OCI-LY7 (cell line): ENCODE results near the gene C1orf94. TPM values are rescaled to one million over a fixed set of nuclear protein-coding genes. Genes with fewer than 3 reads are reported as not detected.

Experiments
- BruUV-seq: library from RNA; stranded (reverse); fragments of 400-500 nt; replicated peaks from 2 replicates; lab custom pipeline; 2021; lab: Mats Ljungman, UMichigan
- CTCF ChIA-PET: fragments of 300-600 bp; sonication (Branson Sonifier 250); formaldehyde crosslinking; loops from one replicate; lab custom pipeline; 2022; ENCODE audit warnings: antibody characterized with exemption; ENCODE audit not compliant: unreplicated experiment; lab: Charles Lee
- POLR2A ChIA-PET: fragments of 300-600 bp; sonication (Branson Sonifier 250); formaldehyde crosslinking; loops from one replicate; lab custom pipeline; 2022; ENCODE audit warnings: antibody characterized with exemption; lab: Charles Lee
- DNase-seq: peaks from one replicate; pipeline ENCODE4 v3.0.0-alpha.2; 2015; ENCODE audit warnings: low spot score
- H2AFZ ChIP-seq: fragments of 200-600 bp; sonication (generic), shearing (Covaris generic); 2 replicates; pipeline ENCODE4 v1.6.1; 2014; ENCODE audit warnings: mild to moderate bottlenecking, antibody characterized with exemption, low read length, moderate library complexity
- H3K27ac ChIP-seq: fragments of 200-600 bp; sonication (generic); 2 replicates; pipeline ENCODE4 v1.5.1; 2014; ENCODE audit warnings: mixed run types, low read depth, mild to moderate bottlenecking, moderate library complexity, low read length, inconsistent platforms; ENCODE audit not compliant: poor library complexity, severe bottlenecking
- H3K36me3 ChIP-seq: fragments of 200-600 bp; sonication (generic); 2 replicates; pipeline ENCODE4 v1.6.1; 2014; ENCODE audit warnings: mild to moderate bottlenecking, antibody characterized with exemption, low read length, moderate library complexity, mixed read lengths; ENCODE audit not compliant: insufficient read depth
- H3K4me1 ChIP-seq: fragments of 200-600 bp; sonication (generic); 2 replicates; pipeline ENCODE4 v1.5.1; 2014; ENCODE audit warnings: mild to moderate bottlenecking, low read length; ENCODE audit not compliant: insufficient read depth, poor library complexity, severe bottlenecking
- H3K4me2 ChIP-seq: fragments of 200-600 bp; sonication (generic); 2 replicates; pipeline ENCODE4 v1.6.1; 2014; ENCODE audit warnings: mild to moderate bottlenecking, low read length
- H3K4me3 ChIP-seq: fragments of 200-600 bp; sonication (generic); 2 replicates; pipeline ENCODE4 v1.5.1; 2014; ENCODE audit warnings: mild to moderate bottlenecking, low read depth, low read length; ENCODE audit not compliant: poor library complexity, severe bottlenecking
- H3K79me2 ChIP-seq: fragments of 200-600 bp; sonication (generic); 2 replicates; pipeline ENCODE4 v1.6.1; 2016; ENCODE audit warnings: low read depth, mild to moderate bottlenecking, low read length, moderate library complexity, mixed read lengths; ENCODE audit not compliant: insufficient read depth
- H3K9me2 ChIP-seq: fragments of 200-600 bp; sonication (generic); 2 replicates; pipeline ENCODE4 v1.6.1; 2016; ENCODE audit warnings: mild to moderate bottlenecking, low read length, mixed read lengths; ENCODE audit not compliant: insufficient read depth
- H3K9me3 ChIP-seq: fragments of 200-600 bp; sonication (generic); 2 replicates; pipeline ENCODE4 v1.6.1; 2014; ENCODE audit warnings: mild to moderate bottlenecking, mixed run types, low read length, mixed read lengths
- H4K20me1 ChIP-seq: fragments of 200-600 bp; sonication (generic); 2 replicates; pipeline ENCODE4 v1.6.1; 2014; ENCODE audit warnings: mild to moderate bottlenecking, antibody characterized with exemption, low read length, moderate library complexity, mixed read lengths; ENCODE audit not compliant: insufficient read depth
- CTCF ChIP-seq: fragments of 200-600 bp; sonication (generic); conservative IDR thresholded peaks from 2 replicates; pipeline ENCODE4 v1.5.1; 2014; ENCODE audit warnings: mild to moderate bottlenecking, antibody characterized with exemption, low read length, moderate library complexity, mixed read lengths
- EZH2phosphoT487 ChIP-seq: fragments of 200-600 bp; sonication (generic); IDR thresholded peaks from 2 replicates; pipeline ENCODE4 v1.6.1; 2018; ENCODE audit warnings: low read depth, borderline replicate concordance, mild to moderate bottlenecking, mixed run types, antibody characterized with exemption, low read length, moderate library complexity, mixed read lengths
- intact Hi-C: fragments of 100-400 bp; cut with micrococcal nuclease; formaldehyde crosslinking; loops from one replicate; pipeline ENCODE4 v1.10.0; 2022; ENCODE audit not compliant: unreplicated experiment
- total RNA-seq, 2 experiments: library from RNA; depleted of rRNA in 1 of 2; stranded (reverse); fragments of >200 nt in 1 of 2; shearing (Covaris generic) in 1 of 2; gene quantifications; 2 replicates each; pipeline ENCODE4 v1.2.3, GENCODE V29; 2014 to 2022

The C1orf94 gene
- total RNA-seq, 2 experiments from 2014 or later, result not detected

GRCh38 chr1:34163792-34164731, 12.6 kb upstream of the C1orf94 start:
- no peaks in the 10 kb centered on the region for H3K79me2 ChIP-seq
- no peak for DNase-seq
- intact Hi-C loops, result no loop called here
- H4K20me1 ChIP-seq, result no peaks in the 10 kb centered on the region
- POLR2A ChIA-PET, result no interaction called here
- no peak overlapping the region for H2AFZ ChIP-seq
- H3K9me3 ChIP-seq, result no peaks in the 10 kb centered on the region
- CTCF ChIA-PET, result no interaction called here
- no TSS peak for BruUV-seq
- no peaks in the 10 kb centered on the region for H3K4me1 ChIP-seq
- no peaks in the 10 kb centered on the region for H3K9me2 ChIP-seq
- TF ChIP-seq CTCF, result no peak
- no peak for TF ChIP-seq EZH2phosphoT487
- no peak overlapping the region for H3K4me2 ChIP-seq
- no peaks in the 10 kb centered on the region for H3K36me3 ChIP-seq
- H3K4me3 ChIP-seq, result no peak overlapping the region
- no peak overlapping the region for H3K27ac ChIP-seq

GRCh38 chr1:34164771-34165391, 11.8 kb upstream of the C1orf94 start, which contains the start of gene CSMD2:
TSS of gene CSMD2 (minus strand) at chr1:34165230. CDS start at chr1:34165097, 133 bp downstream.
- intact Hi-C loops, result no loop called here
- CTCF ChIA-PET, result no interaction called here

More at GRCh38 chr1:34164771-34165391, 11.8 kb upstream of the C1orf94 start, which contains the start of gene CSMD2:
- Histone ChIP-seq H3K9me2 (no peaks in the 10 kb centered on the region), H2AFZ (no peak within 1 kb of the TSS), H3K4me3 (no peak within 1 kb of the TSS), H3K9me3 (no peaks in the 10 kb centered on the region), H3K36me3 (no peaks in the 10 kb centered on the region), H3K27ac (no peak within 1 kb of the TSS), H3K4me2 (no peak within 1 kb of the TSS), H3K4me1 (no peaks in the 10 kb centered on the region), H4K20me1 (no peaks in the 10 kb centered on the region), H3K79me2 (no peaks in the 10 kb centered on the region)
- TF ChIP-seq CTCF (no peak), EZH2phosphoT487 (no peak)
- no TSS peak for BruUV-seq
- POLR2A ChIA-PET, result no interaction called here
- DNase-seq, result no peak
